Stimulated activated naive B cell treated with anti-CD40 and anti-IgM and Interleukin-4, amounts not matched to agents 10 μg/mL and 1 μg/mL and 100 μg/mL, for 72 hours (primary cell): ENCODE measurements around the gene MAP4.
A peak's percentile ranks its signal among the peaks of the same experiment; 100 is the strongest.

Experiments used
- ATAC-seq, 2 donors: fragments of 150-1000 bp; cut with Tn5 transposase; replicated peaks; 2 replicates each; pipeline ENCODE4 v1.10.0; 2021; ENCODE audit warnings: moderate library complexity in 1 of 2
- DNase-seq: peaks from one replicate; pipeline ENCODE4 v3.0.0; 2021
- H3K27ac Mint-ChIP-seq: one replicate; pipeline ENCODE4 v1.8.0; 2022; ENCODE audit warnings: mild to moderate bottlenecking, mixed read lengths
- H3K27me3 Mint-ChIP-seq, 2 donors: one replicate each; pipeline ENCODE4 v1.8.0; 2022; ENCODE audit warnings: mixed read lengths in 2 of 2
- H3K36me3 Mint-ChIP-seq, 2 donors: one replicate each; pipeline ENCODE4 v1.8.0; 2022; ENCODE audit warnings: mixed read lengths in 2 of 2, mild to moderate bottlenecking in 1 of 2
- H3K4me1 Mint-ChIP-seq, 2 donors: one replicate each; pipeline ENCODE4 v1.8.0; 2022; ENCODE audit warnings: mixed read lengths in 2 of 2, mild to moderate bottlenecking in 1 of 2
- H3K4me3 Mint-ChIP-seq, 2 donors: one replicate each; pipeline ENCODE4 v1.8.0; 2022; ENCODE audit warnings: mild to moderate bottlenecking in 2 of 2, mixed read lengths in 2 of 2, moderate library complexity in 1 of 2
- H3K9me3 Mint-ChIP-seq, 2 donors: one replicate each; pipeline ENCODE4 v1.8.0; 2022; ENCODE audit warnings: mixed read lengths in 2 of 2, mild to moderate bottlenecking in 1 of 2

MAP4 gene

DNA sequence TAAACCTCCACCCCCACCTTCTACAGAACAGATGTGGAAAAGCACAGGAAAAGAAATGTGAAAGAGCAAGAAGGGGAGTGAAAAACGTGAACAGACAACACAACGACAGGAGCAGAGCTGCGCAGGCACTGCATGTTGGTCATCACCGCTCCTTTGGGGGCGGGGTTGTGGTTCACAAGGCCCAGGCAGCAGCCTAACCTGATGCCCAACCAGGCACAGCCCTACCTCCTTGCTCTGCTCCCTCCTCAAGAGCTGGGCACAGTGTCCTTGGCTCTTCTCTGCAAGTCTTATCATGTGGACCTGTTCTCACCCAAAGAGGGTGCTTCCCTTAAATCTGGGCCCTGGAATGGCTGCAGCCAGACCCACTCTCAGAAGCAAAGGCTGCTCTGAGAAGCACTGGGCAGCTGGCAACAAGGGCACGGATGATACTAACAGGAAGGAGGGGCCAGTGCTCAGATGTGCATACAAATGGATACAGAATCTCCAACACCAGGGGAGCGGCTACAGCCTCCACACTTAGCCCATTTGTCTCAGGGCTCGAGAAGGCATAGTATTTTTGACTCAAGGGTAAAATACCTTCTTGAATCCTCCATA lies 148.7 kb downstream of the MAP4 start:
- H3K4me3 Mint-ChIP-seq = no peak overlapping the region
- H3K9me3 Mint-ChIP-seq = no peaks in the 10 kb centered on the region
- ATAC-seq = no peak
- DNase-seq = no peak
- H3K27ac Mint-ChIP-seq = no peak overlapping the region
- H3K27me3 Mint-ChIP-seq = no peaks in the 10 kb centered on the region
- H3K4me1 Mint-ChIP-seq = peaks cover 0 to 2% of the 10 kb centered on the region in 2 donors
- H3K36me3 Mint-ChIP-seq = peaks cover 62 to 74% of the 10 kb centered on the region in 2 donors

GRCh38 chr3:47865192-47865591 lies 151.0 kb downstream of the MAP4 start:
- no peaks in the 10 kb centered on the region for H3K4me1 Mint-ChIP-seq
- H3K36me3 Mint-ChIP-seq = peaks cover 50 to 59% of the 10 kb centered on the region in 2 donors
- H3K27ac Mint-ChIP-seq = peak overlapping the region; percentile 16

GRCh38 chr3:47863391-47864128 lies 152.7 kb downstream of the MAP4 start:
- H3K4me1 Mint-ChIP-seq = no peaks in the 10 kb centered on the region
- ATAC-seq = no peak
- peaks cover 41 to 49% of the 10 kb centered on the region in 2 donors for H3K36me3 Mint-ChIP-seq
- no peaks in the 10 kb centered on the region for H3K27me3 Mint-ChIP-seq
- H3K27ac Mint-ChIP-seq = no peak overlapping the region
- DNase-seq = no peak
- H3K9me3 Mint-ChIP-seq = no peaks in the 10 kb centered on the region
- no peak overlapping the region for H3K4me3 Mint-ChIP-seq

More at GRCh38 chr3:47865192-47865591, 151.0 kb downstream of the MAP4 start:
- no peaks in the 10 kb centered on the region for H3K27me3 Mint-ChIP-seq
- no peak overlapping the region for H3K4me3 Mint-ChIP-seq
- H3K9me3 Mint-ChIP-seq = no peaks in the 10 kb centered on the region
- DNase-seq = no peak
- ATAC-seq = no peak

GRCh38 chr3:47859956-47860605 lies 156.1 kb downstream of the MAP4 start:
- Mint-ChIP-seq H3K36me3 (peaks cover 25 to 45% of the 10 kb centered on the region in 2 donors), H3K27ac (no peak overlapping the region)
- no peak for ATAC-seq

DNA sequence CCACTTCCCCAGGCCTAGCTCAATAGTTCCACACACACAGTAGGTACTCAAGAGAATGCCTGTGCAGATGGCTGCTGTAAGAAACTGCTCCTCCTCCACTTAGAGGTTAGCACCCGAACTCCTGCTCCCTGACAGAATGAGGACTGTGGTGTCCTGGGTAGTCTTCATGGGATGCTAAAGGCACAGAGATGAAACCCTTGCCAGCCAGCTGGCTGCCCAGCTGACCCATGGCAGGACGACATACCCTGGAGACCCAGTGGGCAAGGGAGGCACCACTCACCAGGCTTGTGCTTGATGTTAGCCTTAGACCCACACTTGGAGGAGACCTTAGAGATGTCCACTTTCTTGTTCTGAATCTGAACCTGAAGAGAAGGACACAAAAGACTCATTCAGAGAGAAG lies 159.1 kb downstream of the MAP4 start:
- no peak for DNase-seq

More at GRCh38 chr3:47859956-47860605, 156.1 kb downstream of the MAP4 start:
- no peak overlapping the region for H3K4me3 Mint-ChIP-seq
- no peak for DNase-seq
- no peaks in the 10 kb centered on the region for H3K27me3 Mint-ChIP-seq
- no peaks in the 10 kb centered on the region for H3K4me1 Mint-ChIP-seq
- no peaks in the 10 kb centered on the region for H3K9me3 Mint-ChIP-seq

DNA sequence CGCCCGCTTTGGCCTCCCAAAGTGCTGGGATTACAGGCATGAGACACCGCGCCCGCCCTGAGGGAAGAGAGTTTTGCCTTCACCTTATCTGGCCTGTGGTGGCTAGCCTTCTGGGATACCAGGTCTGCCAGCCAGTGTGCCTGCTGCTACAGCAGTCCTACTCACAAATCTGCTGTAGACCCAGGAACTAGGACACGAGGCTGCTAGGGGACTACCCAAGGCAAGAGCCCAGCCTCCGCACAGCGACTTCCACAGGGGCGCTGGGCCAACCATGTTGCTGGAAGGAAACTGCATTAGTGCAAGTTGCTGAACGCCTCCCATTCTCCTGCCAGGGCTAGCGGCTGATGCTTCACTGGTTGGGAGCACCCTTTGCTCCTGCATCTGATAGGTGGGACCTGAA lies 159.5 kb downstream of the MAP4 start:
- ATAC-seq (no peak), DNase-seq (no peak)
- no peaks in the 10 kb centered on the region for H3K9me3 Mint-ChIP-seq
- peaks cover 21 to 53% of the 10 kb centered on the region in 2 donors for H3K36me3 Mint-ChIP-seq
- no peak overlapping the region for H3K27ac Mint-ChIP-seq
- H3K4me3 Mint-ChIP-seq = no peak overlapping the region
- no peaks in the 10 kb centered on the region for H3K4me1 Mint-ChIP-seq
- no peaks in the 10 kb centered on the region for H3K27me3 Mint-ChIP-seq

More for the DNA sequence above, 159.1 kb downstream of the MAP4 start:
- no peaks in the 10 kb centered on the region for H3K4me1 Mint-ChIP-seq
- peaks cover 20 to 52% of the 10 kb centered on the region in 2 donors for H3K36me3 Mint-ChIP-seq
- H3K9me3 Mint-ChIP-seq = no peaks in the 10 kb centered on the region
- no peaks in the 10 kb centered on the region for H3K27me3 Mint-ChIP-seq
- no peak overlapping the region for H3K4me3 Mint-ChIP-seq
- ATAC-seq = no peak
- no peak overlapping the region for H3K27ac Mint-ChIP-seq

DNA sequence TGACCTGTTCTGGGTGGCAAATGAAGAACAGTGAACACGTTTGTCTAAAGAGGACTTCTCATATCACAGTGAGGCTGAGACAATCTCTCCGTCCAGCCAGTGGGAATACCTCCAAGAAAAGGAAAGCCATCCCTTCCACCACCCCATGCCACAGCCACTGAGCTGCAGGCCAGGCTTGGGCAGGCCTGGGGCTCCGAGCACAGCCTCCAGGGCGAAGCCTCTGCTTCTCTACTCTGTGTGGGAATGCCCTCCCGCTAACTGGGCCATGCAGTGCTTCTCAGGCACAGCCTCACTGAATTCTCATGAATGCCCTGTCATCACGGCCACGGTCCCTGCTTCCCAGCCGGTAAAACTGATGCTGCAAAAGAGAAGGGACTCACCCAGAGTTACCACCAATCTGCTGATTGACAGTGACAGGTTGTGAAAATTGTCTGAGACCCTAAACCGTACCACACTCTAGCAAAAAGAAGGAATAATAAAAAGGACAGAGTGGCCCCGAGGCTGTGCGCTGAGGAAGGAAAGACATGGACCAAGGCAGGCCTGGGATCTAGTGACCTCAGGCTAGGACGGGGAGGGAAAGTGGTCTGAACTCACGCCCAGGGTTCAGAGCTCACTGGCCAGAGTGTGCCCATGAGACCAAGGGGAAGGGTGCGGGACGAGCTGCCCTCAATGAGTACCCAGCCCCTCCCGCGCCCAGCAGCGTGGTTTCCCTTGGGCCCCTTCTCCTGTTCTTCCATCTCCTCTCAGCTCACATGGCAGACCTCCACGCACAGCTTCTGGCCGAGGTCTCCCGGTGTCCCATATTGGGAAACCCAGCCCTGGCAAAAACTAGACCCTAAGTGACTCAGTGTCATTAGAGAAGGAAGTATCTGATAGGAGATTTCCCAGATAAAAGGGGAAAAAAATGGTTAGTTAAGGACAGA lies 160.5 kb downstream of the MAP4 start:
- H3K4me3 Mint-ChIP-seq = no peak overlapping the region

DNA sequence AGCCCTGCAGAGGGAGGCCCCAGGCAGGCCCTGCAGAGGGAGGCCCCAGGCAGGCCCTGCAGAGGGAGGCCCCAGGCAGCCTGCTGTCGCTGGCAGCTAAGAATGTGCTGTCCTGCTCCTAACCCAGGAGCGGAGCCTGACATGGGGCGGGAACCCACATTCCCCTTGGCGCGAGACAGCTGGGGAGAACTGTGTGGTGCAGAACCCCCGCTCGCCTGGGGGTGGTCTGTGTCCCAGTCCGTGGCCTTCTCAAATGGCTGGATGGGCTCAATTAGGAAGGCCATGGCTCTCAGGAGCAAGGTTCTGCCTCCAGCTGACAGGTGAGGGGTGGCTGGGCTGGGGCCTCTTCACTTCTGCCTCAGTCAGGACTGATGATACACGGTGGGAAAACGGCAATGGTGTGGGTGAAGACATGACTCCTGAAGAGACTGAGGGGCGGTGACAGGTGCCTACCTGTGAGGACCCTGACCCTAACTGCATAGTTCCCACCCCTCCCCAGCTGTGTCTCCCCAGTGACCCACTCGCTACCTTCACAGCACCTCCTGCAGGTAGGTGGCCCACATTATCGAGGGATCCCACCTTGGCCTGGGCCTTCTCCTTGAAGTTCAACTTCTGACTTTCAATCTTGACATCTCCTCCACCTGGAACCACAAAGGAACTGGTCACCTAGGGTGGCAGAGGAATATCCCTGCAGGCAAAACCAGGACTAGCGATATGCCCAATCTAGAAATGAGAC lies 161.3 kb downstream of the MAP4 start:
- no peak overlapping the region for H3K4me3 Mint-ChIP-seq
- H3K27me3 Mint-ChIP-seq = no peaks in the 10 kb centered on the region
- ATAC-seq = no peak
- peaks cover 28 to 59% of the 10 kb centered on the region in 2 donors for H3K36me3 Mint-ChIP-seq
- peaks cover 2 to 11% of the 10 kb centered on the region in 2 donors for H3K4me1 Mint-ChIP-seq
- no peak for DNase-seq
- H3K9me3 Mint-ChIP-seq = no peaks in the 10 kb centered on the region
- no peak overlapping the region for H3K27ac Mint-ChIP-seq

More for the DNA sequence above, 160.5 kb downstream of the MAP4 start:
- Mint-ChIP-seq H3K27ac (peak overlapping the region; percentile 37), H3K27me3 (no peaks in the 10 kb centered on the region), H3K36me3 (peaks cover 26 to 59% of the 10 kb centered on the region in 2 donors), H3K4me1 (peaks cover 2 to 5% of the 10 kb centered on the region in 2 donors), H3K9me3 (no peaks in the 10 kb centered on the region)
- no peak for ATAC-seq
- no peak for DNase-seq

DNA sequence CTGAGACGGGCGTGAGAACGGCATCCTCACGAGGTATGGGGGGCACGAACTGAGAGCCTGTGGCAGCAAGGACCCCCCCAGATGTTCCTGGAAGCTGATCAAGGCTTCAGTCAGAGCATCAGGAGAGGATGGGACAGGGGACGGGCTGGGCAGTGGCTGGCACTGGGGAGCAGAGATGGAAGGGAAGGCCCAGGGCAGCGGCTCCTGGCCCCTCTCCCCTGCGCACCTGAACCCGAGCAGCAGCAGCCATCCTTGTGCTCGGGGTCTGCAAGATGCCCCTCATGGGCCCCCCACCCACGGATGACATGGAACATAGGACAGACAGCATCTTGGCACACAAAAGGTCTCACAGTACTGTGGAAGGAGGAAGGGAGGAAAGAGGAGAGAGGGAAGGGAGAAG lies 161.9 kb downstream of the MAP4 start:
- Mint-ChIP-seq H3K4me1 (peaks cover 4 to 11% of the 10 kb centered on the region in 2 donors), H3K4me3 (no peak overlapping the region), H3K9me3 (no peaks in the 10 kb centered on the region), H3K36me3 (peaks cover 28 to 61% of the 10 kb centered on the region in 2 donors), H3K27ac (peak overlapping the region; percentile 87), H3K27me3 (no peaks in the 10 kb centered on the region)
- ATAC-seq = no peak
- no peak for DNase-seq

DNA sequence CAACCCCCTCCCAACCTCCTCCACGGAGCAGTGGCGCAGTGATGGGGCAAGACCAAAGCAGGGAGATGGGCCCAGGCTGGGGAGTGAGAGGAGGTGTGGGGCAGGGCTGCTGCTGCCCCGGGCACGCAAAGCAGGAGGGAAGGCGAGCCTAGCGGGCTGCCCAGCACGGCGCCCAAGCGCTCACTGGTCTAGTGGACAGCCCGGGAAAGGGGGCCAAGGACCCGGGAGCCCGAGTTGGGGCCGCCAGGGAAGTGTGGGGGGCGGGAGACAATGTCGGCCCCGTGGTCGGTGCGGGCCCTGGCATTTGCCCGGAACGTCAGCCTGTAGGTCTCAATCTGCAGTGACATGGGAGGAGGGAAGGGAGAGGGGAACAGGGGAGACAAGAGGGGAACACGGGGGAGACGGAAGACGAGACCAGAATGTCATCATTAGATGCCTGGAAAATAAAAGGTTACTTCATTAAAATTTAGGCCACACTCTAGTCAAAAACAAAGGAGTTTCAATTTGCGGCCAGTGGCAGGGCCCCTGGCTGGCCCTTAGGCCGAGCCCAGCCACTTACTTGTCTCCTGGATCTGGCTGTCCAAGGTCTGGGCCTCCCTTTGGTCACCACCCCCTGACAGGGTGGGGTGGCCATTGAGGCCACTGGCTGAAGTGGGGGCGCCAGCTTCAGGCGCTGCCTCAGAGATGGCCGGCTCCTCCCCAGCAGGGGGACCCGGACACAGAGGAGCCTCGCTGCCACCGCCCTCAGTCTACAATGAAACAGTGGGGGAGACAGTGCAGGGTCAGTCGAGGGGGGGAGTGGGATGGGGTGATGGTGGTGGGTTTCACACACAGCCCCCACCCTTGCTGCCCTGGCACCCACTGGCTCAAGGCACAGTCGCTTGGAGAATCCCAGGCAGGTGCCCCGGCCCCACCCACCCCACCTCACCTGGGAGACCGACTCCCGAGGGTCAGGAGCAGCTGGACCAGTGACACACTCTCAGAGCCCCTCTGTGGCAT lies 163.3 kb downstream of the MAP4 start:
- Mint-ChIP-seq H3K4me1 (peaks cover 4 to 11% of the 10 kb centered on the region in 2 donors), H3K9me3 (no peaks in the 10 kb centered on the region), H3K4me3 (no peak overlapping the region), H3K36me3 (peaks cover 30 to 58% of the 10 kb centered on the region in 2 donors), H3K27ac (peak overlapping the region; percentile 31), H3K27me3 (no peaks in the 10 kb centered on the region)
- ATAC-seq (no peak), DNase-seq (no peak)

DNA sequence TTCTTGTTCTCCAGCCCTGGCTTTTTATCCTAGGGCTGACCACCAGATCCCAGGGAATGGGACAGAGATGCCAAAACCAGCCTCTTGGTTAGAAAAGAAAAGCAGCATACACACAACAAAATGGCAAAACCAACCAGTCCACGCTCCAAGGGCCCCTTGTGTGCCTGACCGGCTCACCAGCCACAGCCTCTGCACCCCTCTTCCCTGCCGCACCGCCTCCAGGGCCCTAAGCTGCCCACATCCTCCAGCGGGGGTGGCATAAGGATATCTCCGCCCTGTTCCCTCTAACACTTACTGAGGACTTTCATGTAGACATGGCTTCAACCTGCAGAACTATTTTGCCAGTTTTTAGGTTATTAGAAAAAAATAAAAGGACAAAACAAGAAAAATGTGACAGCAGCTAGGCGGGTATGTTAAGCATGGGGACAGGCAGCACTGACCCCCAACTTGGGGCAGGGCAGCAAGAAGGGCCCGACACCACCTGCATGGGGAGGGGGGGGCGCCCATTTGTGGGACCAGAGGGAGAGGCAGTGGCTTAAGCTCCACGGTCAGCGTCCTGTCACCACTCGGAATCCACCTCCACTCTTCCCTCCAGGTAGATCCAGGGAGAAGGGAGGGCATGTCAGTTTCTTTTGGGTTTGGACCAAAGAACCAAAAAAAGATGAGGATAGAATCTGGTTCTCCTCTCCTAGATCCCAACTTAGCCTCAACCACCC lies 164.2 kb downstream of the MAP4 start:
- Mint-ChIP-seq H3K27ac (peak overlapping the region; percentile 31), H3K4me3 (no peak overlapping the region), H3K27me3 (no peaks in the 10 kb centered on the region), H3K4me1 (peaks cover 4 to 11% of the 10 kb centered on the region in 2 donors), H3K36me3 (peaks cover 34 to 55% of the 10 kb centered on the region in 2 donors), H3K9me3 (no peaks in the 10 kb centered on the region)
- ATAC-seq (no peak), DNase-seq (no peak)
